Liver (tissue), 9 donors: ENCODE data around the gene ERH. TPM values are rescaled to one million over a fixed set of nuclear protein-coding genes. Genes with fewer than 3 reads are reported as not detected.

ENCODE experiments used
- DNase-seq: peaks from one replicate; pipeline ENCODE4 v3.0.0-alpha.2; 2017; ENCODE audit warnings: low spot score
- H3K27ac ChIP-seq, 2 donors: one replicate each; pipeline ENCODE4 v1.7.0; 2013; ENCODE audit warnings: inconsistent platforms in 2 of 2, low read length in 2 of 2, control low read depth in 1 of 2, low read depth in 1 of 2, mild to moderate bottlenecking in 1 of 2
- H3K27me3 ChIP-seq, 4 donors: one replicate each; pipeline versions ENCODE4 v1.6.1 to v1.7.0; 2013; ENCODE audit warnings: low read length in 3 of 4, inconsistent platforms in 1 of 4, mild to moderate bottlenecking in 1 of 4, moderate library complexity in 1 of 4; ENCODE audit not compliant: control insufficient read depth in 4 of 4, insufficient read depth in 4 of 4
- H3K36me3 ChIP-seq, 4 donors: one replicate each; pipeline versions ENCODE4 v1.6.1 to v1.7.0; 2013; ENCODE audit warnings: low read length in 3 of 4, mild to moderate bottlenecking in 3 of 4, low read depth in 1 of 4, moderate library complexity in 1 of 4; ENCODE audit not compliant: control insufficient read depth in 4 of 4, insufficient read depth in 3 of 4
- H3K4me1 ChIP-seq, 4 donors: one replicate each; pipeline versions ENCODE4 v1.6.1 to v1.7.0; 2013; ENCODE audit warnings: low read length in 3 of 4, mild to moderate bottlenecking in 3 of 4, moderate library complexity in 1 of 4; ENCODE audit not compliant: control insufficient read depth in 4 of 4, insufficient read depth in 4 of 4
- H3K4me3 ChIP-seq, 3 donors: one replicate each; pipeline versions ENCODE4 v1.6.1 to v1.7.0; 2013; ENCODE audit warnings: low read length in 3 of 3, control low read depth in 1 of 3, low read depth in 1 of 3, mild to moderate bottlenecking in 1 of 3
- H3K9ac ChIP-seq, 2 donors: one replicate each; pipeline ENCODE4 v1.7.0; 2013; ENCODE audit warnings: low read length in 2 of 2, mild to moderate bottlenecking in 2 of 2, moderate library complexity in 2 of 2, control low read depth in 1 of 2, low read depth in 1 of 2
- H3K9me3 ChIP-seq, 4 donors: one replicate each; pipeline versions ENCODE4 v1.6.1 to v1.7.0; 2013; ENCODE audit warnings: low read length in 3 of 4; ENCODE audit not compliant: control insufficient read depth in 4 of 4
- CTCF ChIP-seq: fragments of 150-350 bp; IDR thresholded peaks from 2 replicates; pipeline ENCODE4 v1.5.1; 2017; ENCODE audit warnings: improper control_type of control experiment, low read depth, low read length; ENCODE audit not compliant: missing input control
- EGR1 ChIP-seq, 2 donors: IDR thresholded peaks; 2 replicates each; pipeline ENCODE4 v1.6.1; 2016 to 2018; ENCODE audit warnings: antibody characterized with exemption in 2 of 2, low read depth in 2 of 2
- FOXA2 ChIP-seq: IDR thresholded peaks from 2 replicates; pipeline ENCODE4 v1.6.1; 2016; ENCODE audit warnings: antibody characterized with exemption
- GABPA ChIP-seq, 2 donors: IDR thresholded peaks in 1 of 2; conservative IDR thresholded peaks in 1 of 2; 2 replicates each; pipeline ENCODE4 v1.6.1; 2016; ENCODE audit warnings: antibody characterized with exemption in 2 of 2, mild to moderate bottlenecking in 1 of 2, moderate library complexity in 1 of 2
- HNF4A ChIP-seq, 2 donors: conservative IDR thresholded peaks; 2 replicates each; pipeline ENCODE4 v1.6.1; 2016; ENCODE audit warnings: antibody characterized with exemption in 2 of 2, mild to moderate bottlenecking in 2 of 2
- HNF4G ChIP-seq: IDR thresholded peaks from 2 replicates; pipeline ENCODE4 v1.6.1; 2016; ENCODE audit warnings: antibody characterized with exemption
- JUND ChIP-seq, 2 donors: IDR thresholded peaks; 2 replicates each; pipeline ENCODE4 v1.6.1; 2016; ENCODE audit warnings: antibody characterized with exemption in 2 of 2
- MAX ChIP-seq: IDR thresholded peaks from 2 replicates; pipeline ENCODE4 v1.6.1; 2016; ENCODE audit warnings: antibody characterized with exemption
- RAD21 ChIP-seq, 2 donors: IDR thresholded peaks; 2 replicates each; pipeline ENCODE4 v1.6.1; 2016; ENCODE audit warnings: antibody characterized with exemption in 2 of 2, mild to moderate bottlenecking in 2 of 2
- REST ChIP-seq: IDR thresholded peaks from 2 replicates; pipeline ENCODE4 v1.6.1; 2016; ENCODE audit warnings: antibody characterized with exemption, mild to moderate bottlenecking
- RXRA ChIP-seq, 2 donors: IDR thresholded peaks; 2 replicates each; pipeline ENCODE4 v1.6.1; 2017 to 2018; ENCODE audit warnings: antibody characterized with exemption in 2 of 2, mild to moderate bottlenecking in 1 of 2
- SP1 ChIP-seq: IDR thresholded peaks from 2 replicates; pipeline ENCODE4 v1.6.1; 2018; ENCODE audit warnings: antibody characterized with exemption, mild to moderate bottlenecking
- TAF1 ChIP-seq: conservative IDR thresholded peaks from 2 replicates; pipeline ENCODE4 v1.6.1; 2016; ENCODE audit warnings: antibody characterized with exemption, mild to moderate bottlenecking
- YY1 ChIP-seq: IDR thresholded peaks from 2 replicates; pipeline ENCODE4 v1.6.1; 2016; ENCODE audit warnings: antibody characterized with exemption, mild to moderate bottlenecking
- WGBS: extraction: QIAGEN DNeasy Blood & Tissue Kit; methylation state at CpG from one replicate; pipeline ENCODE4 v1.1.7; 2013; 5-methylcytosine and 5-hydroxymethylcytosine counted together
- polyA plus RNA-seq, 2 donors: library from polyadenylated mRNA; stranded (reverse) in 1 of 2; unstranded in 1 of 2; fragments of 200-250 nt in 1 of 2; fragments of >200 nt in 1 of 2; fragmentation: Nextera tagmentation in 1 of 2; extraction: Ambion mirVana in 1 of 2; gene quantifications; one replicate each; pipeline versions ENCODE4 v1.2.1 to v1.2.3, GENCODE V29; 2013 to 2015
- total RNA-seq, 2 donors: library from RNA; depleted of rRNA; stranded (reverse); fragments of >200 nt; gene quantifications; one replicate each; pipeline ENCODE4 v1.2.3, GENCODE V29; 2014
- donor health status: healthy.
- donor health status: healthy.
- donor health status: healthy.
- donor health status: healthy.
- donor health status: healthy.

Gene ERH
- total and polyA plus RNA-seq, 4 donors: 49.2 to 78.0 (median 63.4) TPM

GRCh38 chr14:69351385-69351784, 46.7 kb downstream of the ERH start:
- no peak for TF ChIP-seq YY1
- Histone ChIP-seq H3K4me3 (no peak overlapping the region), H3K9ac (no peak overlapping the region), H3K4me1 (peaks cover 0 to 3% (median 0%) of the 10 kb centered on the region in 4 donors), H3K9me3 (no peaks in the 10 kb centered on the region), H3K27ac (no peak overlapping the region), H3K36me3 (no peaks in the 10 kb centered on the region), H3K27me3 (no peaks in the 10 kb centered on the region)
- no peak for DNase-seq
- 71% methylated on average over 3 of the region's 3 CpGs for WGBS

GRCh38 chr14:69350892-69351291, 47.2 kb downstream of the ERH start:
- H3K36me3 ChIP-seq: no peaks in the 10 kb centered on the region
- H3K9ac ChIP-seq: no peak overlapping the region
- H3K27ac ChIP-seq: no peak overlapping the region
- H3K9me3 ChIP-seq: no peaks in the 10 kb centered on the region
- no peaks in the 10 kb centered on the region for H3K27me3 ChIP-seq
- H3K4me1 ChIP-seq: peaks cover 0 to 3% (median 0%) of the 10 kb centered on the region in 4 donors
- 83% methylated on average over 5 of the region's 5 CpGs for WGBS
- DNase-seq: no peak
- no peak for TF ChIP-seq HNF4G
- TF ChIP-seq MAX: no peak
- no peak for TF ChIP-seq RAD21 (IDR thresholded peaks at IDR 0.05)
- no peak for TF ChIP-seq TAF1
- no peak for TF ChIP-seq SP1
- TF ChIP-seq EGR1 (IDR thresholded peaks at IDR 0.05; ENCODE audit: low read depth in 2 of 2): no peak
- TF ChIP-seq RXRA (IDR thresholded peaks at IDR 0.05): no peak
- TF ChIP-seq CTCF: no peak
- no peak for TF ChIP-seq GABPA (IDR thresholded peaks at IDR 0.05 in 1 of 2, conservative IDR thresholded peaks at IDR 0.05 in 1 of 2)
- TF ChIP-seq JUND (IDR thresholded peaks at IDR 0.05): no peak
- no peak for TF ChIP-seq REST
- TF ChIP-seq FOXA2: no peak
- TF ChIP-seq HNF4A (conservative IDR thresholded peaks at IDR 0.05): no peak
- H3K4me3 ChIP-seq: no peak overlapping the region
